Osteoblast (primary cell): ENCODE measurements around the gene SPTSSB. TPM values are rescaled to one million over a fixed set of nuclear protein-coding genes. Genes with fewer than 3 reads are reported as not detected.

Source experiments
- DNase-seq: peaks from one replicate; pipeline ENCODE4 v3.0.0; 2011; ENCODE audit warnings: low spot score, mixed read lengths; ENCODE audit not compliant: insufficient read length; ENCODE audit errors: missing footprints
- H2AFZ ChIP-seq: 2 replicates; pipeline ENCODE4 v1.6.0; 2011; ENCODE audit warnings: mild to moderate bottlenecking, low read length
- H3K27ac ChIP-seq: 2 replicates; pipeline ENCODE4 v1.5.1; 2011; ENCODE audit warnings: mild to moderate bottlenecking, low read depth, low read length, moderate library complexity
- H3K27me3 ChIP-seq: 2 replicates; pipeline ENCODE4 v1.6.0; 2012; ENCODE audit warnings: mild to moderate bottlenecking, control low read depth, inconsistent platforms, low read length, moderate library complexity; ENCODE audit not compliant: insufficient read depth
- H3K36me3 ChIP-seq: 2 replicates; pipeline ENCODE4 v1.5.1; 2011; ENCODE audit warnings: mild to moderate bottlenecking, low read length, control low read depth, moderate library complexity; ENCODE audit not compliant: insufficient read depth
- H3K4me1 ChIP-seq: 2 replicates; pipeline ENCODE4 v1.5.1; 2011; ENCODE audit warnings: mild to moderate bottlenecking, low read length, control low read depth, moderate library complexity; ENCODE audit not compliant: insufficient read depth
- H3K4me2 ChIP-seq: 2 replicates; pipeline ENCODE4 v1.6.0; 2011; ENCODE audit warnings: mild to moderate bottlenecking, low read length; ENCODE audit not compliant: insufficient read depth
- H3K4me3 ChIP-seq: fragments of 200-600 bp; sonication (generic); 3 replicates; pipeline ENCODE4 v1.5.1; 2012; ENCODE audit warnings: mild to moderate bottlenecking, low read length, inconsistent platforms; ENCODE audit not compliant: insufficient read depth
- H3K79me2 ChIP-seq: 2 replicates; pipeline ENCODE4 v1.6.0; 2012; ENCODE audit warnings: mild to moderate bottlenecking, low read length, control low read depth, inconsistent platforms; ENCODE audit not compliant: insufficient read depth
- H3K9me3 ChIP-seq: 2 replicates; pipeline ENCODE4 v1.5.1; 2011; ENCODE audit warnings: low read depth, low read length, control low read depth
- H4K20me1 ChIP-seq: 2 replicates; pipeline ENCODE4 v1.6.0; 2012; ENCODE audit warnings: mild to moderate bottlenecking, low read length, control low read depth; ENCODE audit not compliant: insufficient read depth
- CTCF ChIP-seq: IDR thresholded peaks from 2 replicates; pipeline ENCODE4 v1.5.1; 2011; ENCODE audit warnings: mild to moderate bottlenecking, low read depth, low read length, moderate library complexity; ENCODE audit errors: extremely low read depth
- total RNA-seq: library from RNA; depleted of rRNA; stranded (reverse); fragments of >200 nt; gene quantifications from 2 replicates; pipeline ENCODE4 v1.2.3, GENCODE V29; 2012

The SPTSSB gene
- total RNA-seq, 1 donor = not detected

GRCh38 chr3:161386991-161387770 lies 15.9 kb upstream of the SPTSSB start:
- H2AFZ ChIP-seq = no peak overlapping the region
- no peaks in the 10 kb centered on the region for H3K27me3 ChIP-seq
- H3K27ac ChIP-seq = no peak overlapping the region
- no peaks in the 10 kb centered on the region for H3K79me2 ChIP-seq
- H3K36me3 ChIP-seq = no peaks in the 10 kb centered on the region
- no peak for DNase-seq
- no peak overlapping the region for H3K4me3 ChIP-seq
- no peaks in the 10 kb centered on the region for H3K4me1 ChIP-seq
- no peak for TF ChIP-seq CTCF
- H3K4me2 ChIP-seq = no peak overlapping the region
- H4K20me1 ChIP-seq = no peaks in the 10 kb centered on the region
- H3K9me3 ChIP-seq = no peaks in the 10 kb centered on the region

- peak; percentile 76 for DNase-seq
- peak overlapping the region; percentile 82 for H2AFZ ChIP-seq
- H3K27me3 ChIP-seq = peaks cover 53% of the 10 kb centered on the region
- no peak overlapping the region for H3K27ac ChIP-seq
- peak overlapping the region; percentile 81 for H3K4me2 ChIP-seq
- peak overlapping the region; percentile 65 for H3K4me3 ChIP-seq
- H3K4me1 ChIP-seq = peaks cover 9% of the 10 kb centered on the region
- H4K20me1 ChIP-seq = no peaks in the 10 kb centered on the region
- H3K36me3 ChIP-seq = no peaks in the 10 kb centered on the region
- H3K79me2 ChIP-seq = no peaks in the 10 kb centered on the region
- no peaks in the 10 kb centered on the region for H3K9me3 ChIP-seq
- no peak for TF ChIP-seq CTCF
These were observed 1.3 kb upstream of the SPTSSB start for GRCh38 chr3:161372321-161373260.

- Histone ChIP-seq H3K27me3 (peaks cover 47% of the 10 kb centered on the region), H3K27ac (no peak overlapping the region), H4K20me1 (no peaks in the 10 kb centered on the region), H3K79me2 (no peaks in the 10 kb centered on the region), H3K4me3 (no peak overlapping the region), H2AFZ (no peak overlapping the region), H3K36me3 (no peaks in the 10 kb centered on the region), H3K4me2 (no peak overlapping the region), H3K4me1 (peaks cover 9% of the 10 kb centered on the region), H3K9me3 (no peaks in the 10 kb centered on the region)
- no peak for TF ChIP-seq CTCF
- no peak for DNase-seq
These were observed 1.8 kb downstream of the SPTSSB start for GRCh38 chr3:161369531-161369930.

- Histone ChIP-seq H3K36me3 (no peaks in the 10 kb centered on the region), H3K79me2 (no peaks in the 10 kb centered on the region), H3K27me3 (peaks cover 13% of the 10 kb centered on the region), H3K4me2 (no peak overlapping the region), H3K4me3 (no peak overlapping the region), H3K9me3 (no peaks in the 10 kb centered on the region), H4K20me1 (no peaks in the 10 kb centered on the region), H2AFZ (no peak overlapping the region), H3K4me1 (no peaks in the 10 kb centered on the region), H3K27ac (no peak overlapping the region)
- no peak for TF ChIP-seq CTCF
- DNase-seq = no peak
These were observed 5.2 kb downstream of the SPTSSB start for GRCh38 chr3:161366094-161366493.
